Natural killer cell treated with Interleukin-12 subunit alpha and Interleukin-12 subunit beta and Interleukin-15 and Interleukin-18, amount 100 ng/mL, for 72 hours (primary cell): ENCODE results near the gene COL4A2. TPM values are rescaled to one million over a fixed set of nuclear protein-coding genes. Genes with fewer than 3 reads are reported as not detected.

Experiments
- ATAC-seq, 2 donors: fragments of 150-1000 bp; cut with Tn5 transposase in 1 of 2; sonication (Bioruptor Pico), chemical (Tn5 transposase) in 1 of 2; 2 replicates each; pipeline ENCODE4 v1.10.0; 2021
- DNase-seq: peaks from one replicate; pipeline ENCODE4 v3.0.0; 2022; ENCODE audit warnings: low spot score
- H3K27ac Mint-ChIP-seq, 2 donors: 1 replicate in 1 of 2; 2 replicates in 1 of 2; pipeline ENCODE4 v1.8.0; 2022; ENCODE audit warnings: mixed read lengths in 2 of 2, mild to moderate bottlenecking in 1 of 2, moderate library complexity in 1 of 2
- H3K27me3 Mint-ChIP-seq, 2 donors: 1 replicate in 1 of 2; 2 replicates in 1 of 2; pipeline ENCODE4 v1.8.0; 2022; ENCODE audit warnings: mixed read lengths in 2 of 2
- H3K36me3 Mint-ChIP-seq: one replicate; pipeline ENCODE4 v1.8.0; 2022; ENCODE audit warnings: mixed read lengths
- H3K4me1 Mint-ChIP-seq, 2 donors: 1 replicate in 1 of 2; 2 replicates in 1 of 2; pipeline ENCODE4 v1.8.0; 2022; ENCODE audit warnings: low read depth in 2 of 2, mixed read lengths in 2 of 2, mild to moderate bottlenecking in 1 of 2
- H3K4me3 Mint-ChIP-seq: one replicate; pipeline ENCODE4 v1.8.0; 2022; ENCODE audit warnings: mixed read lengths
- H3K9me3 Mint-ChIP-seq: 2 replicates; pipeline ENCODE4 v1.8.0; 2022; ENCODE audit warnings: mixed read lengths
- total RNA-seq, 2 donors: library from RNA; stranded (reverse); gene quantifications; one replicate each; pipeline ENCODE4 v1.2.3, GENCODE V29; 2022

Gene COL4A2
- total RNA-seq, 2 donors from 2014 or later: not detected

DNA sequence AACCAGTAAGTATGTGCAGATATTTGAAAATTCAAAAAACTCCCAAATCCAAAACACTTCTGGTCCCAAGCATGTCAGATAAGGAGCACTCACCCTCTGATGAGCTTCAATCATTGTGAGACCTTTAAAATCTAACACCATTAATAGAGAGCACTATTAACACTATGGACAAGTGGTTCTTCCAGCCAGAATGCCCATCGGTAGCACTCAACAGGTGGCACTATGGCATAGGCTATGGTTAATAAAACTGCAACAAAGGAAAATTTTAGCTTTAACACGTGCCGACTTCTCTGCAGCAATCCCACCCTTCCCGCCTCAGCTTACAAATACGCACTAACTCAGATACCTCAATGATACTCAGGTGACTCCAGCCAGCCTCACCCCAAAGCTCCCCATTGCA, 62.3 kb downstream of the COL4A2 start:
- H3K4me3 Mint-ChIP-seq: no peak overlapping the region
- H3K36me3 Mint-ChIP-seq: no peaks in the 10 kb centered on the region
- ATAC-seq: no peak
- no peaks in the 10 kb centered on the region for H3K4me1 Mint-ChIP-seq
- peaks cover 13 to 31% of the 10 kb centered on the region in 2 donors for H3K27me3 Mint-ChIP-seq
- H3K27ac Mint-ChIP-seq: no peak overlapping the region
- no peak for DNase-seq
- no peaks in the 10 kb centered on the region for H3K9me3 Mint-ChIP-seq

GRCh38 chr13:110371550-110372465, 64.7 kb downstream of the COL4A2 start:
- ATAC-seq (no peak), DNase-seq (no peak)
- no peak overlapping the region for H3K27ac Mint-ChIP-seq
- H3K36me3 Mint-ChIP-seq: no peaks in the 10 kb centered on the region
- peaks cover 13 to 28% of the 10 kb centered on the region in 2 donors for H3K27me3 Mint-ChIP-seq
- no peaks in the 10 kb centered on the region for H3K4me1 Mint-ChIP-seq
- no peak overlapping the region for H3K4me3 Mint-ChIP-seq
- no peaks in the 10 kb centered on the region for H3K9me3 Mint-ChIP-seq

DNA sequence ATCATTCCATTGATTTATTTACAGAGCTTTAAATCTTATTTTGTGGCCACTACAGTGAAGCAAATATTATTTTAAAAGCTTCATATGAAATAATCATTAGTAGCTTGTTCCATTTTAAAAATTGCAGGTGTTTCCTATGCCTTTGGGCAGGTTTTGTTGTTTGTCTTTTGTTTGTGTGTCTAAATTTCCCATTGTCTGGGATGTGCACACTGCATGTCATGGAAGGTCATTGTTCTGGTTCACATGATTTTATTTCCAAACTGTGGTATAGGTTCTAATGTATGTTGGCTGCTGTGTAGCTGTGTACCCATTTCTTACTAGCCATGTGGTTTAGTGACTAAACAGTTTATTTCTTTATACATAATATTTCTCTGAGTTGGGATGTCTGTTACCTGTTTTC, 65.6 kb downstream of the COL4A2 start:
- Mint-ChIP-seq H3K27me3 (peaks cover 13 to 27% of the 10 kb centered on the region in 2 donors), H3K4me3 (no peak overlapping the region), H3K4me1 (no peaks in the 10 kb centered on the region), H3K36me3 (no peaks in the 10 kb centered on the region), H3K9me3 (no peaks in the 10 kb centered on the region), H3K27ac (no peak overlapping the region)
- DNase-seq: no peak
- ATAC-seq: no peak

DNA sequence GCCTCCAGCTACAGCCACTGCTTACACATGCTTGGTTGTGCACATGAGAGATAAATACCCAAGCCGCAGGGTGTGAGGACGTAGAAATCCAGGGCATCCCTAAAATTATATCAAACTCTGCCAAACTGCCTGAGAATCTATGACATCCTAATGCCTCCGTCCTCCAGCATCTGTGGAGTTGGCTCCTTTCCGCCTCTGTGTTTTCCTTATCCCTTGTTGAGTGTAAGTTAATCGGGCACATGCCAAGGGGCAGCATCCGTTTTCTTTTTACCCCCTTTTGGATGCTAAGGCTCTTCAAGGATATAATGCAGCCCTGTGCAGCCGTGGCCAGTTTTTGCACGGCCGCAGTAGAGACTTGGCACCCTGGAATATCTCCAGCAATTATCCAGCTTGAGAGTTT, 66.5 kb downstream of the COL4A2 start:
- H3K9me3 Mint-ChIP-seq: no peaks in the 10 kb centered on the region
- H3K27ac Mint-ChIP-seq: no peak overlapping the region
- no peak overlapping the region for H3K4me3 Mint-ChIP-seq
- peaks cover 9 to 18% of the 10 kb centered on the region in 2 donors for H3K27me3 Mint-ChIP-seq
- no peaks in the 10 kb centered on the region for H3K36me3 Mint-ChIP-seq
- DNase-seq (no peak), ATAC-seq (no peak)
- H3K4me1 Mint-ChIP-seq: no peaks in the 10 kb centered on the region

DNA sequence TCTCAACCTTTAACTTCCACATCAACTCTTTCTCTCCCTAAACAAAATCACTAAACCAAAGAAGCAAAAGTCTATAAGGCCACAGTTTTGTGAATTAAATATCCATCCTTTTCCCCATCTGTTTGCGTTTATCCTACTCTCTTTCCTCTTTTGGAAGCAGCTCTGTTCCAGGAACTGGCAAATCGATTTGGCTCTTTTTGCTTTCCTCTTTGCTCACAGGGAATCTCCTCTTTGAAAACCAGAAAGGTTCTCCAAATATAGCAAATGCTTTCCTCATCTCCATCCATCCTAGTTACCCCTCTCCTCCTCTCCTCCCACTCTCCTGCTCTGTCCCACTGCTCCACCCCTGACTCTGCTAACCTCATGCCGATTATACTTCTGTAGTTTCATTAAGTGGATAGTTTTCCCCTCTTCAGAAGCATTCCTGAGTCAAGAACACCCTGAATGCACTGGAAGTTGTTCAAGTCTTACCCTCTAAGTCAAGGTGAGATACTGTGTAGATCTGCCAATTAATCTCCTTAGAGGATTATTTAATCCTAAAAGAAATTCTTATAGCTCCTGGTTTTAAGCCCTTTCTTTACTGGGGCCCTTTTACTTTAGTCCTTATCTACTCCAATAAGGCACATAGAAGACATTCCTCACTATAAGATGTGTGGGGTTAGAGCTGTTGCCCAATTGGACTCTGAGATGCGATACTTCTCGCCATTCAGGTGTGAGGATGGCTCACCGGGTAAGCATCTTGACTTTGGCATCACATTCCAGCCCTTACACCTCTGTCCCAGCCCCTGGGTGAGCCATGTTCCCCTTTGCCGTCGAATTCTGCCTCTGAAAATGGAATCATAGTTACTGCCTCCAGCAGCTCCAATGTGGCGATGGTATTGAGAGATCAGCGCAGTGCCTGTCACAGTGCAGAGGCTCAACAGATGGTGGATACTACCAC, 67.6 kb downstream of the COL4A2 start:
- Mint-ChIP-seq H3K27ac (no peak overlapping the region), H3K36me3 (no peaks in the 10 kb centered on the region), H3K4me3 (no peak overlapping the region), H3K9me3 (no peaks in the 10 kb centered on the region), H3K27me3 (peaks cover 9 to 16% of the 10 kb centered on the region in 2 donors), H3K4me1 (no peaks in the 10 kb centered on the region)
- no peak for ATAC-seq
- DNase-seq: no peak

- Mint-ChIP-seq H3K4me1 (peaks cover 0 to 6% of the 10 kb centered on the region in 2 donors), H3K4me3 (no peak overlapping the region), H3K27ac (no peak overlapping the region), H3K36me3 (no peaks in the 10 kb centered on the region), H3K27me3 (peaks cover 9 to 16% of the 10 kb centered on the region in 2 donors), H3K9me3 (peaks cover 7% of the 10 kb centered on the region)
- DNase-seq (no peak), ATAC-seq (no peak)
Observed at GRCh38 chr13:110376120-110376519, 69.0 kb downstream of the COL4A2 start.

DNA sequence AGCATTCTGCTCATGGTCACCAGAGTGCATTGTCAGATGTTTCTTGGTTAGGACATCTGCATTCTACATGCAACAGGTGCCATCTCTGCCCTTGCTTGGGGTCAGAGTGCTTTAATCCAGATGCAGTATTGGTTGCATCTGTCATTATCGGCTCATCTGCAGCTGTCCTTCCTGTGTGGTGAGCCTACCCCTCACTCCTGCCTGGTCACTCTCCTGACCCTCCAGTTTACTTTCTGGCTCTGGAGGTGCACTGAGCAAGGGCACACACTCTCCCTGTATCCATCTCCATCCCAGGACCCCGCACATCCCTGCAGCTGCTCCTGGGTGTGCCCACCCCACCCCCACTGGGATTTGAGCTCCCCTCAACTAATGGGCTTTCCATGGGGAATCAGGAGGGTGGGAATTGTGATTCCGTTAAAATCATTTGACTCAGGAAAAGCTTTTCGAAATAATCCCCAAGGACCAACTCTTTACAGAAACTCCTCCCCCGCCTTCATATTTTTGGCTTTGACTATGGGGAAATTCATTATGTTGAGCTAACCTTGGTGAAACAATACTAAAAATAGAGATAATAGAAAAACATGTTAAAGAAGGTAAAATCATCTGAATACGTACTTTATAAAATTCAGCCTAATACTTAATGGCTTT, 70.2 kb downstream of the COL4A2 start:
- Mint-ChIP-seq H3K9me3 (peaks cover 11% of the 10 kb centered on the region), H3K4me3 (no peak overlapping the region), H3K36me3 (peaks cover 5% of the 10 kb centered on the region), H3K27me3 (peaks cover 9 to 16% of the 10 kb centered on the region in 2 donors), H3K27ac (no peak overlapping the region), H3K4me1 (peaks cover 0 to 10% of the 10 kb centered on the region in 2 donors)
- ATAC-seq: no peak
- DNase-seq: no peak

GRCh38 chr13:110377826-110378201, 70.7 kb downstream of the COL4A2 start:
- no peak for DNase-seq
- H3K36me3 Mint-ChIP-seq: peaks cover 5% of the 10 kb centered on the region
- no peak overlapping the region for H3K4me3 Mint-ChIP-seq
- ATAC-seq: no peak
- peaks cover 11% of the 10 kb centered on the region for H3K9me3 Mint-ChIP-seq
- peaks cover 0 to 10% of the 10 kb centered on the region in 2 donors for H3K4me1 Mint-ChIP-seq
- peaks cover 9 to 18% of the 10 kb centered on the region in 2 donors for H3K27me3 Mint-ChIP-seq
- H3K27ac Mint-ChIP-seq: no peak overlapping the region

- ATAC-seq (no peak), DNase-seq (no peak)
- peaks cover 11 to 15% of the 10 kb centered on the region in 2 donors for H3K27me3 Mint-ChIP-seq
- H3K9me3 Mint-ChIP-seq: peaks cover 16% of the 10 kb centered on the region
- no peak overlapping the region for H3K27ac Mint-ChIP-seq
- peaks cover 5% of the 10 kb centered on the region for H3K36me3 Mint-ChIP-seq
- H3K4me3 Mint-ChIP-seq: no peak overlapping the region
- H3K4me1 Mint-ChIP-seq: peaks cover 0 to 10% of the 10 kb centered on the region in 2 donors
Observed at GRCh38 chr13:110379358-110379757, 72.3 kb downstream of the COL4A2 start.

GRCh38 chr13:110379905-110380341, 72.8 kb downstream of the COL4A2 start:
- H3K27me3 Mint-ChIP-seq: peaks cover 7 to 10% of the 10 kb centered on the region in 2 donors
- DNase-seq (no peak), ATAC-seq (no peak)
- peaks cover 5% of the 10 kb centered on the region for H3K36me3 Mint-ChIP-seq
- H3K4me1 Mint-ChIP-seq: peaks cover 0 to 13% of the 10 kb centered on the region in 2 donors
- H3K27ac Mint-ChIP-seq: no peak overlapping the region
- peaks cover 20% of the 10 kb centered on the region for H3K9me3 Mint-ChIP-seq
- H3K4me3 Mint-ChIP-seq: no peak overlapping the region

DNA sequence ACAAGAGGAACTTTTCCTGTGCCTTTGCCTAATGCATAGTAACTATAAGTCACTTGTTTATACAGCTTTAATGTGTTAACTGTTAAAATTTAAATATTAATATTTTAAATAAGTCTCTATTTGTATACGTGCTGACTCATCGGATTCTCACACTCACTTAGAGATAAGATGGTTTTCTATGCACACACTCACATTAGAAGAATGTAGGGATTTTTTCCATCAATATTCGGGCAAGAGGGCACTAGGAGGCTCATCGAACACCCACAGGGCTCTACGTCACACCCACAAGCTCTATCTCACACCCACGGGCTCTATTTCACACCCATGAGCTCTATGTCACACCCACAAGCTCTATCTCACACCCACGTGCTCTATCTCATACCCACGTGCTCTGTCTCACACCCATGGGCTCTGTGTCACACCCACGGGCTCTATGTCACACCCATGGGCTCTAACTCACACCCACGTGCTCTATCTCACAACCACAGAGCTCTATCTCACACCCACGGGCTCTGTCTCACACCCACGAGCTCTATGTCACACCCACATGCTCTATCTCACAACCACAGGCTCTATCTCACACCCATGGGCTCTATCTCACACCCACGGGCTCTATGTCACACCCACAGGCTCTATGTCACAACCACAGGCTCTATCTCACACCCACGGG, 73.4 kb downstream of the COL4A2 start:
- Mint-ChIP-seq H3K9me3 (peaks cover 20% of the 10 kb centered on the region), H3K4me3 (no peak overlapping the region), H3K36me3 (peaks cover 5% of the 10 kb centered on the region), H3K4me1 (peaks cover 0 to 13% of the 10 kb centered on the region in 2 donors), H3K27ac (peak overlapping the region; percentile 55 to 75), H3K27me3 (peaks cover 4 to 7% of the 10 kb centered on the region in 2 donors)
- DNase-seq (no peak), ATAC-seq (no peak)

DNA sequence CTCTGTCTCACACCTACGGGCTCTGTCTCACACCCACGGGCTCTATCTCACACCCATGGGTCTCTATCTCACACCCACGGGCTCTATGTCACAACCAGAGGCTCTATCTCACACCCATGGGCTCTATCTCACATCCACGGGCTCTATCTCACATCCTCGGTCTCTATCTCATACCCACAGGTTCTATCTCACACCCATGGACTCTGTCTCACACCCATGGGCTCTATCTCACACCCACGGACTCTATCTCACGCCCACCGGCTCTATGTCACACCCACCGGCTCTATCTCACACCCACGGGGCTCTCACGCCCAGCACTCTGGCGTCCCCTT, 73.9 kb downstream of the COL4A2 start:
- peaks cover 4 to 7% of the 10 kb centered on the region in 2 donors for H3K27me3 Mint-ChIP-seq
- H3K27ac Mint-ChIP-seq: peak overlapping the region; percentile 55 to 75
- H3K4me1 Mint-ChIP-seq: peaks cover 0 to 13% of the 10 kb centered on the region in 2 donors
- H3K36me3 Mint-ChIP-seq: peaks cover 5% of the 10 kb centered on the region
- H3K9me3 Mint-ChIP-seq: peaks cover 20% of the 10 kb centered on the region
- ATAC-seq: no peak
- no peak for DNase-seq
- no peak overlapping the region for H3K4me3 Mint-ChIP-seq

- no peak overlapping the region for H3K4me3 Mint-ChIP-seq
- no peak for ATAC-seq
- H3K36me3 Mint-ChIP-seq: peaks cover 5% of the 10 kb centered on the region
- peaks cover 4 to 7% of the 10 kb centered on the region in 2 donors for H3K27me3 Mint-ChIP-seq
- H3K9me3 Mint-ChIP-seq: peaks cover 20% of the 10 kb centered on the region
- H3K27ac Mint-ChIP-seq: peak overlapping the region in 1 of 2 donors; percentile 55
- no peak for DNase-seq
- peaks cover 0 to 13% of the 10 kb centered on the region in 2 donors for H3K4me1 Mint-ChIP-seq
Observed at GRCh38 chr13:110382229-110382628, 75.1 kb downstream of the COL4A2 start.
